Spinal cord (tissue), 10 donors: ENCODE data around the gene YES1. TPM values are rescaled to one million over a fixed set of nuclear protein-coding genes. Genes with fewer than 3 reads are reported as not detected.
"Not testable (repeated sequence)": the region's sequence is repeated elsewhere in the genome, so short reads cannot be mapped to it uniquely, and the experiment has no call there.

Experiments
- DNase-seq, 6 donors: peaks; one replicate each; pipeline versions ENCODE4 v3.0.0 to v3.0.0-alpha.2; 2013 to 2015; ENCODE audit warnings: low spot score in 6 of 6, low read depth in 4 of 6
- H3K27ac ChIP-seq: one replicate; pipeline ENCODE4 v1.5.1; 2013; ENCODE audit warnings: low read depth, low read length, control low read depth
- H3K27me3 ChIP-seq: one replicate; pipeline ENCODE4 v1.6.1; 2013; ENCODE audit warnings: low read length; ENCODE audit not compliant: control insufficient read depth, insufficient read depth
- H3K36me3 ChIP-seq: one replicate; pipeline ENCODE4 v1.6.1; 2013; ENCODE audit warnings: low read length; ENCODE audit not compliant: control insufficient read depth, insufficient read depth
- H3K4me1 ChIP-seq: one replicate; pipeline ENCODE4 v1.6.1; 2013; ENCODE audit warnings: low read length; ENCODE audit not compliant: control insufficient read depth, insufficient read depth
- H3K4me3 ChIP-seq: one replicate; pipeline ENCODE4 v1.5.1; 2013; ENCODE audit warnings: low read depth, low read length, control low read depth
- H3K9me3 ChIP-seq: one replicate; pipeline ENCODE4 v1.6.1; 2013; ENCODE audit warnings: low read length; ENCODE audit not compliant: control insufficient read depth, insufficient read depth
- WGBS: methylation state at CpG from one replicate; pipeline ENCODE4 v1.1.5; 2013; ENCODE audit warnings: missing lambda C conversion rate; ENCODE audit not compliant: insufficient coverage; 5-methylcytosine and 5-hydroxymethylcytosine counted together
- polyA plus RNA-seq, 2 donors: library from polyadenylated mRNA; unstranded; fragments of 120-200 nt; gene quantifications; one replicate each; pipeline ENCODE4 v1.2.1, GENCODE V29; 2013; ENCODE audit not compliant: insufficient read length in 2 of 2
- total RNA-seq, 2 donors: library from RNA; depleted of rRNA in 1 of 2; stranded (reverse); fragments of 120-200 nt in 1 of 2; fragments of >200 nt in 1 of 2; gene quantifications; one replicate each; pipeline versions ENCODE4 v1.2.3 to v1.2.4, GENCODE V29; 2013 to 2014
- donor health status: healthy.

Gene YES1
- total and polyA plus RNA-seq, 4 donors = 41.7 to 66.6 (median 58.6) TPM

GRCh38 chr18:812376-813171 lies 532 bp upstream of the YES1 start:
- Histone ChIP-seq H3K27ac (peak overlapping the region; percentile 90), H3K36me3 (no peaks in the 10 kb centered on the region), H3K27me3 (no peaks in the 10 kb centered on the region), H3K4me3 (peak overlapping the region; percentile 90), H3K4me1 (peaks cover 9% of the 10 kb centered on the region), H3K9me3 (no peaks in the 10 kb centered on the region)
- under 1% methylated on average over 64 of the region's 66 CpGs for WGBS
- peak in 5 of 6 donors; percentile 49 to 91 (median 75) for DNase-seq

- Histone ChIP-seq H3K4me3 (peak overlapping the region; percentile 90), H3K4me1 (peaks cover 9% of the 10 kb centered on the region), H3K27ac (peak overlapping the region; percentile 90), H3K9me3 (no peaks in the 10 kb centered on the region), H3K36me3 (no peaks in the 10 kb centered on the region), H3K27me3 (no peaks in the 10 kb centered on the region)
- under 1% methylated on average over 27 of the region's 30 CpGs for WGBS
- DNase-seq = peak in 2 of 6 donors; percentile 43 to 53
Observed at GRCh38 chr18:811182-811891, 705 bp downstream of the YES1 start.

- Histone ChIP-seq H3K4me3 (peak overlapping the region; percentile 90), H3K27ac (no peak overlapping the region)
Observed at GRCh38 chr18:809985-810642, 1.9 kb downstream of the YES1 start.

GRCh38 chr18:809228-809627 lies 2.8 kb downstream of the YES1 start:
- not testable (repeated sequence) for H3K27ac ChIP-seq, H3K9me3 ChIP-seq, H3K36me3 ChIP-seq, H3K4me3 ChIP-seq, H3K27me3 ChIP-seq, H3K4me1 ChIP-seq, DNase-seq
- 97% methylated on average over 4 of the region's 11 CpGs for WGBS

More at GRCh38 chr18:809985-810642, 1.9 kb downstream of the YES1 start:
- Histone ChIP-seq H3K4me1 (peaks cover 9% of the 10 kb centered on the region), H3K36me3 (no peaks in the 10 kb centered on the region), H3K9me3 (no peaks in the 10 kb centered on the region), H3K27me3 (no peaks in the 10 kb centered on the region)
- 40% methylated on average over 1 of the region's 6 CpGs for WGBS
- no peak for DNase-seq

GRCh38 chr18:808502-808901 lies 3.5 kb downstream of the YES1 start:
- H3K4me1 ChIP-seq = peaks cover 9% of the 10 kb centered on the region
- DNase-seq = no peak
- no peaks in the 10 kb centered on the region for H3K36me3 ChIP-seq
- no peaks in the 10 kb centered on the region for H3K9me3 ChIP-seq
- no peak overlapping the region for H3K27ac ChIP-seq
- H3K27me3 ChIP-seq = no peaks in the 10 kb centered on the region
- no peak overlapping the region for H3K4me3 ChIP-seq
- no CpG with 5 or more reads among the region's 2 CpGs for whole genome bisulfite sequencing

GRCh38 chr18:808086-808485 lies 4.0 kb downstream of the YES1 start:
- WGBS = 15% methylated on average over 3 of the region's 5 CpGs
- Histone ChIP-seq H3K4me3 (no peak overlapping the region), H3K27ac (no peak overlapping the region), H3K4me1 (peaks cover 9% of the 10 kb centered on the region), H3K9me3 (no peaks in the 10 kb centered on the region), H3K36me3 (no peaks in the 10 kb centered on the region), H3K27me3 (no peaks in the 10 kb centered on the region)
- peak in 4 of 6 donors; percentile 39 to 92 (median 73) for DNase-seq

- no peak overlapping the region for H3K4me3 ChIP-seq
- no peak overlapping the region for H3K27ac ChIP-seq
- no peaks in the 10 kb centered on the region for H3K9me3 ChIP-seq
- no peaks in the 10 kb centered on the region for H3K36me3 ChIP-seq
- WGBS = no CpG with 5 or more reads among the region's 2 CpGs
- DNase-seq = no peak
- peaks cover 3% of the 10 kb centered on the region for H3K4me1 ChIP-seq
- no peaks in the 10 kb centered on the region for H3K27me3 ChIP-seq
Observed at GRCh38 chr18:805755-806110, 6.3 kb downstream of the YES1 start.

GRCh38 chr18:805008-805754 lies 6.9 kb downstream of the YES1 start:
- Histone ChIP-seq H3K27me3 (no peaks in the 10 kb centered on the region), H3K4me3 (no peak overlapping the region), H3K27ac (no peak overlapping the region), H3K36me3 (no peaks in the 10 kb centered on the region), H3K9me3 (no peaks in the 10 kb centered on the region), H3K4me1 (peaks cover 3% of the 10 kb centered on the region)
- 43% methylated on average over 3 of the region's 5 CpGs for WGBS
- DNase-seq = no peak

- WGBS = 92% methylated on average over 2 of the region's 3 CpGs
- H3K9me3 ChIP-seq = no peaks in the 10 kb centered on the region
- no peak for DNase-seq
- H3K27me3 ChIP-seq = no peaks in the 10 kb centered on the region
- H3K36me3 ChIP-seq = no peaks in the 10 kb centered on the region
- no peaks in the 10 kb centered on the region for H3K4me1 ChIP-seq
- H3K4me3 ChIP-seq = no peak overlapping the region
- H3K27ac ChIP-seq = no peak overlapping the region
Observed at GRCh38 chr18:801137-801536, 10.9 kb downstream of the YES1 start.
